GM21367 (cell line): ENCODE measurements around the gene RUFY4.

Experiments used
- ATAC-seq: cut with Tn5 transposase; IDR thresholded peaks from one replicate; pipeline ENCODE4 v1.9.1; 2021; ENCODE audit not compliant: unreplicated experiment

The RUFY4 gene

GRCh38 chr2:218060950-218061660 is 7.9 kb upstream of the RUFY4 start:
- ATAC-seq: no peak

GRCh38 chr2:218063486-218063885 is 5.6 kb upstream of the RUFY4 start:
- peak; percentile 78 for ATAC-seq

- ATAC-seq: peak; percentile 4
Observed at GRCh38 chr2:218063896-218064295, 5.2 kb upstream of the RUFY4 start.

GRCh38 chr2:218065239-218066006 is 3.6 kb upstream of the RUFY4 start:
- ATAC-seq: no peak

- no peak for ATAC-seq
Observed at GRCh38 chr2:218066926-218067515, 2.0 kb upstream of the RUFY4 start.

- ATAC-seq: no peak
Observed at GRCh38 chr2:218067523-218067922, 1.5 kb upstream of the RUFY4 start.

GRCh38 chr2:218069606-218070300 is 700 bp downstream of the RUFY4 start:
- ATAC-seq: no peak

- ATAC-seq: no peak
Observed at GRCh38 chr2:218070587-218070986, 1.5 kb downstream of the RUFY4 start.

GRCh38 chr2:218071218-218071937 is 2.3 kb downstream of the RUFY4 start:
- no peak for ATAC-seq

GRCh38 chr2:218072002-218072401 is 2.9 kb downstream of the RUFY4 start:
- ATAC-seq: no peak

- no peak for ATAC-seq
Observed at GRCh38 chr2:218072478-218073024, 3.5 kb downstream of the RUFY4 start.

- no peak for ATAC-seq
Observed at GRCh38 chr2:218073185-218073584, 4.1 kb downstream of the RUFY4 start.

- peak; percentile 56 for ATAC-seq
Observed at GRCh38 chr2:218074031-218074430, 5.0 kb downstream of the RUFY4 start.

- ATAC-seq: no peak
Observed at GRCh38 chr2:218075975-218076811, 7.1 kb downstream of the RUFY4 start.

GRCh38 chr2:218077464-218078216 is 8.6 kb downstream of the RUFY4 start:
- no peak for ATAC-seq

GRCh38 chr2:218079943-218080913 is 11.2 kb downstream of the RUFY4 start:
- ATAC-seq: no peak

- ATAC-seq: peak; percentile 95
Observed at GRCh38 chr2:218081063-218081462, 12.0 kb downstream of the RUFY4 start.

- no peak for ATAC-seq
Observed at GRCh38 chr2:218081695-218082094, 12.6 kb downstream of the RUFY4 start.
